H1 (cell line): Measurements from ENCODE around the gene OTP. TPM values are rescaled to one million over a fixed set of nuclear protein-coding genes. Genes with fewer than 3 reads are reported as not detected.

Experiments
- CTCF ChIA-PET: fragments of 300-600 bp; sonication (Branson Sonifier 250); formaldehyde crosslinking; loops from one replicate; lab custom pipeline; 2021; ENCODE audit not compliant: partially characterized antibody; lab: Charles Lee
- POLR2A ChIA-PET: fragments of 300-600 bp; sonication (Branson Sonifier 250); formaldehyde crosslinking; loops from one replicate; lab custom pipeline; 2021; ENCODE audit warnings: inconsistent platforms; ENCODE audit not compliant: partially characterized antibody; lab: Charles Lee
- DNase-seq, 2 experiments: peaks; one replicate each; pipeline versions ENCODE4 v3.0.0 to v3.0.0-alpha.2; 2010 to 2022; ENCODE audit warnings: low spot score in 2 of 2, low read depth in 1 of 2, mixed read lengths in 1 of 2
- FAIRE-seq: peaks from 2 replicates; lab custom pipeline; 2011; peaks lifted over from hg19 to GRCh38; lab: Jason Lieb, UNC
- H2AFZ ChIP-seq: 2 replicates; pipeline ENCODE4 v1.8.1; 2012; ENCODE audit warnings: low read length, inconsistent platforms
- H2AK5ac ChIP-seq: 2 replicates; pipeline ENCODE4 v1.6.1; 2013; ENCODE audit warnings: low read depth, low read length
- H2BK120ac ChIP-seq: replicated peaks from 2 replicates; pipeline ENCODE3; 2013; ENCODE audit warnings: low read depth, low read length, inconsistent platforms
- H2BK12ac ChIP-seq: 2 replicates; pipeline ENCODE4 v1.6.1; 2013; ENCODE audit warnings: low read depth, low read length
- H2BK15ac ChIP-seq: 2 replicates; pipeline ENCODE4 v1.6.1; 2013; ENCODE audit warnings: low read length
- H2BK20ac ChIP-seq: 2 replicates; pipeline ENCODE4 v1.6.1; 2013; ENCODE audit warnings: low read length
- H2BK5ac ChIP-seq: 2 replicates; pipeline ENCODE4 v1.6.1; 2013; ENCODE audit warnings: low read depth, low read length
- H3K14ac ChIP-seq: 2 replicates; pipeline ENCODE4 v1.6.1; 2013; ENCODE audit warnings: inconsistent platforms; ENCODE audit not compliant: insufficient read length
- H3K18ac ChIP-seq: 2 replicates; pipeline ENCODE4 v1.6.1; 2013; ENCODE audit warnings: low read length; ENCODE audit errors: extremely low read depth
- H3K23ac ChIP-seq: 2 replicates; pipeline ENCODE4 v1.6.1; 2013; ENCODE audit warnings: inconsistent platforms; ENCODE audit not compliant: insufficient read length
- H3K23me2 ChIP-seq: 2 replicates; pipeline ENCODE4 v1.6.1; 2013; ENCODE audit warnings: low read depth, low read length
- H3K27ac ChIP-seq: 2 replicates; pipeline ENCODE4 v1.6.1; 2011; ENCODE audit warnings: low read depth, low read length, inconsistent platforms
- H3K27me3 ChIP-seq, 4 experiments: replicated peaks in 1 of 4; 1 replicate in 1 of 4; 2 replicates in 3 of 4; pipeline versions ENCODE4 v1.6.1 to v1.8.1; 2011 to 2013; ENCODE audit warnings: low read length in 3 of 4, mild to moderate bottlenecking in 3 of 4, inconsistent platforms in 2 of 4, mixed read lengths in 2 of 4, moderate library complexity in 1 of 4; ENCODE audit not compliant: control insufficient read depth in 3 of 4, insufficient read depth in 3 of 4; ENCODE audit errors: extremely low read depth in 1 of 4
- H3K36me3 ChIP-seq, 4 experiments: 2 replicates each; pipeline versions ENCODE4 v1.6.1 to v1.8.1; 2011 to 2013; ENCODE audit warnings: mild to moderate bottlenecking in 4 of 4, low read length in 3 of 4, moderate library complexity in 2 of 4, control low read depth in 1 of 4, inconsistent platforms in 1 of 4; ENCODE audit not compliant: insufficient read depth in 4 of 4, control insufficient read depth in 2 of 4
- H3K4ac ChIP-seq: replicated peaks from 2 replicates; pipeline ENCODE3; 2013; ENCODE audit warnings: low read length, low read depth, mixed read lengths, inconsistent platforms; ENCODE audit not compliant: insufficient read length
- H3K4me1 ChIP-seq, 4 experiments: replicated peaks in 1 of 4; 1 replicate in 1 of 4; 2 replicates in 3 of 4; pipeline versions ENCODE4 v1.6.1 to v1.8.1; 2011 to 2013; ENCODE audit warnings: low read length in 3 of 4, inconsistent platforms in 2 of 4, mixed read lengths in 1 of 4; ENCODE audit not compliant: insufficient read depth in 4 of 4, control insufficient read depth in 3 of 4
- H3K4me2 ChIP-seq, 2 experiments: 2 replicates each; pipeline versions ENCODE4 v1.6.1 to v1.8.1; 2011 to 2013; ENCODE audit warnings: low read depth in 2 of 2, low read length in 2 of 2, control low read depth in 1 of 2, inconsistent platforms in 1 of 2, mild to moderate bottlenecking in 1 of 2; ENCODE audit not compliant: insufficient read depth in 1 of 2
- H3K4me3 ChIP-seq, 4 experiments: fragments of 200-600, 300-600 bp in 1 of 4; sonication (generic), shearing (Covaris generic), sonication (Bioruptor Twin) in 1 of 4; 2 replicates each; pipeline versions ENCODE4 v1.5.1 to v1.8.1; 2011 to 2016; ENCODE audit warnings: low read length in 4 of 4, low read depth in 3 of 4, control low read depth in 2 of 4, inconsistent platforms in 2 of 4, mild to moderate bottlenecking in 2 of 4, mixed read lengths in 1 of 4, moderate library complexity in 1 of 4; ENCODE audit not compliant: insufficient read depth in 2 of 4; ENCODE audit errors: extremely low read depth in 1 of 4
- H3K56ac ChIP-seq: replicated peaks from 2 replicates; pipeline ENCODE3; 2013; ENCODE audit warnings: low read depth, mild to moderate bottlenecking, mixed read lengths, low read length, inconsistent platforms; ENCODE audit not compliant: insufficient read length
- H3K79me1 ChIP-seq: 2 replicates; pipeline ENCODE4 v1.6.1; 2013; ENCODE audit warnings: low read depth, low read length, control low read depth
- H3K79me2 ChIP-seq, 2 experiments: 2 replicates each; pipeline versions ENCODE4 v1.6.1 to v1.8.1; 2012 to 2013; ENCODE audit warnings: low read length in 2 of 2, mild to moderate bottlenecking in 2 of 2, inconsistent platforms in 1 of 2; ENCODE audit not compliant: insufficient read depth in 2 of 2, control insufficient read depth in 1 of 2
- H3K9ac ChIP-seq, 4 experiments: replicated peaks in 1 of 4; 1 replicate in 1 of 4; 2 replicates in 3 of 4; pipeline versions ENCODE4 v1.6.1 to v1.8.1; 2011 to 2013; ENCODE audit warnings: low read depth in 3 of 4, low read length in 3 of 4, control low read depth in 2 of 4, mild to moderate bottlenecking in 2 of 4, moderate library complexity in 2 of 4, inconsistent platforms in 1 of 4; ENCODE audit errors: extremely low read depth in 1 of 4
- H3K9me3 ChIP-seq, 2 experiments: 2 replicates each; pipeline versions ENCODE4 v1.6.1 to v1.8.1; 2012 to 2013; ENCODE audit warnings: mild to moderate bottlenecking in 2 of 2, moderate library complexity in 2 of 2, control low read depth in 1 of 2, inconsistent platforms in 1 of 2, low read depth in 1 of 2, low read length in 1 of 2, mixed read lengths in 1 of 2; ENCODE audit not compliant: insufficient read depth in 2 of 2
- H4K20me1 ChIP-seq, 2 experiments: replicated peaks in 1 of 2; 2 replicates each; pipeline versions ENCODE3 to v1.8.1; 2011 to 2013; ENCODE audit warnings: inconsistent platforms in 2 of 2, low read length in 2 of 2, mild to moderate bottlenecking in 1 of 2; ENCODE audit not compliant: insufficient read depth in 2 of 2, control insufficient read depth in 1 of 2
- H4K5ac ChIP-seq: 2 replicates; pipeline ENCODE4 v1.6.1; 2013; ENCODE audit warnings: low read length, low read depth, mixed read lengths, inconsistent platforms; ENCODE audit not compliant: insufficient read length
- H4K8ac ChIP-seq: 2 replicates; pipeline ENCODE4 v1.8.0; 2013; ENCODE audit warnings: mild to moderate bottlenecking, moderate library complexity, low read length, inconsistent platforms; ENCODE audit not compliant: insufficient read depth; ENCODE audit errors: extremely low read depth
- H4K91ac ChIP-seq: replicated peaks from 2 replicates; pipeline ENCODE3; 2013; ENCODE audit warnings: low read length, mixed read lengths, inconsistent platforms; ENCODE audit not compliant: insufficient read length
- EP300 ChIP-seq, 2 experiments: IDR thresholded peaks; 1 replicate in 1 of 2; 2 replicates in 1 of 2; pipeline ENCODE4 v1.6.1; 2011 to 2012; ENCODE audit warnings: low read depth in 2 of 2, low read length in 2 of 2, mild to moderate bottlenecking in 2 of 2, borderline replicate concordance in 1 of 2, inconsistent platforms in 1 of 2, moderate library complexity in 1 of 2
- GABPA ChIP-seq: IDR thresholded peaks from 2 replicates; pipeline ENCODE4 v1.6.1; 2011; ENCODE audit warnings: mild to moderate bottlenecking, low read length, moderate library complexity, borderline replicate concordance; ENCODE audit not compliant: insufficient read depth
- HDAC6 ChIP-seq: IDR thresholded peaks from one replicate; pipeline ENCODE4 v1.7.1; 2012; ENCODE audit warnings: low read depth, mild to moderate bottlenecking, inconsistent platforms, low read length, moderate library complexity
- RBBP5 ChIP-seq: IDR thresholded peaks from 2 replicates; pipeline ENCODE4 v1.7.1; 2012; ENCODE audit warnings: low read depth, mild to moderate bottlenecking, inconsistent platforms, low read length, moderate library complexity, borderline replicate concordance
- SUZ12 ChIP-seq: fragments of 200-600 bp; sonication (generic); IDR thresholded peaks from 2 replicates; pipeline ENCODE4 v1.6.1; 2012; ENCODE audit warnings: mild to moderate bottlenecking, inconsistent platforms, low read length, moderate library complexity, mixed read lengths
- TCF12 ChIP-seq: IDR thresholded peaks from 2 replicates; pipeline ENCODE4 v1.6.1; 2011; ENCODE audit warnings: low read depth, mild to moderate bottlenecking, low read length
- USF2 ChIP-seq: IDR thresholded peaks from 2 replicates; pipeline ENCODE4 v1.6.1; 2011; ENCODE audit warnings: low read length, improper control_type of control experiment
- YY1 ChIP-seq: IDR thresholded peaks from 2 replicates; pipeline ENCODE4 v1.6.1; 2011; ENCODE audit warnings: low read depth, mild to moderate bottlenecking, low read length
- WGBS, 2 experiments: shearing (Covaris generic) in 1 of 2; methylation state at CpG; one replicate each; pipeline versions ENCODE4 v1.1.6 to v1.1.7; 2013 to 2015; ENCODE audit warnings: low lambda C conversion rate in 2 of 2, mixed read lengths in 2 of 2, inconsistent platforms in 1 of 2, low coverage in 1 of 2, missing lambda C conversion rate in 1 of 2; ENCODE audit not compliant: insufficient replicate concordance in 2 of 2, insufficient coverage in 1 of 2, insufficient read length in 1 of 2; ENCODE audit errors: extremely low coverage in 1 of 2, missing lambda C conversion rate in 1 of 2; 5-methylcytosine and 5-hydroxymethylcytosine counted together
- polyA plus RNA-seq, 7 experiments: library from polyadenylated mRNA; depleted of rRNA in 3 of 7; stranded (reverse) in 5 of 7; unstranded in 2 of 7; fragments of >200 nt in 5 of 7; fragments of 200-250 nt in 2 of 7; gene quantifications; 1 replicate in 5 of 7; 2 replicates in 1 of 7; 4 replicates in 1 of 7; pipeline versions ENCODE4 v1.2.1 to v1.2.3, GENCODE V29; 2011 to 2013; ENCODE audit warnings: missing spikeins in 2 of 7, mixed read lengths in 2 of 7
- total RNA-seq: library from RNA; stranded (reverse); fragmentation: NEBNext Ultra II Directional; extraction: Animal tissue kit (Norgen Biotek cat#: 25700); gene quantifications from 2 replicates; pipeline ENCODE4 v1.2.1, GENCODE V29; 2021
- TF ChIP-seq, protein P1 (sequence below), 3 experiments: IDR thresholded peaks; 1 replicate in 2 of 3; 2 replicates in 1 of 3; pipeline versions ENCODE4 v1.5.1 to v1.6.1; 2011; ENCODE audit warnings: low read length in 3 of 3, mild to moderate bottlenecking in 3 of 3, inconsistent platforms in 2 of 3, low read depth in 1 of 3, moderate library complexity in 1 of 3; ENCODE audit not compliant: insufficient read depth in 1 of 3; ENCODE audit errors: control extremely low read depth in 1 of 3

Gene OTP
- total and polyA plus RNA-seq, 2 of the 8 experiments (the other 6 are each of a cell fraction or from before 2014, with no cell fraction given), result not detected

- no peak overlapping the region for H2BK5ac ChIP-seq
- H3K4ac ChIP-seq, result no peak overlapping the region
- H2BK15ac ChIP-seq, result no peak overlapping the region
- no peak overlapping the region for H4K91ac ChIP-seq
- H3K9ac ChIP-seq, result no peak overlapping the region
- no peak overlapping the region for H3K56ac ChIP-seq
- no peak overlapping the region for H2AK5ac ChIP-seq
- FAIRE-seq (no peak), DNase-seq (no peak)
- ChIA-PET POLR2A (interaction anchor here (0.5 to 0.6 kb wide), 2 partner anchors 136 to 391 kb away, joined by 3 read pairs; no protein-coding TSS in a partner anchor), CTCF (interaction anchor here (0.7 to 1.7 kb wide), 3 partner anchors 12 to 109 kb away, joined by 3 read pairs; no protein-coding TSS in a partner anchor)
- H3K4me1 ChIP-seq, result peaks cover 0 to 4% (median 1%) of the 10 kb centered on the region in 4 experiments; a peak in 2 of 7 replicates
- H2BK12ac ChIP-seq, result no peak overlapping the region
- no peaks in the 10 kb centered on the region for H3K79me1 ChIP-seq
- H4K8ac ChIP-seq, result no peak overlapping the region
- H3K18ac ChIP-seq, result no peak overlapping the region
- H2BK20ac ChIP-seq, result no peak overlapping the region
- no peak overlapping the region for H4K5ac ChIP-seq
- no peak overlapping the region for H2BK120ac ChIP-seq
- no peak overlapping the region for H3K14ac ChIP-seq
- H3K4me3 ChIP-seq, result no peak overlapping the region
- no peaks in the 10 kb centered on the region for H3K36me3 ChIP-seq
- H3K23me2 ChIP-seq, result no peaks in the 10 kb centered on the region
- H3K27me3 ChIP-seq, result no peaks in the 10 kb centered on the region; a peak in 1 of 7 replicates
- H3K9me3 ChIP-seq, result no peaks in the 10 kb centered on the region
- H4K20me1 ChIP-seq, result no peaks in the 10 kb centered on the region
- H3K79me2 ChIP-seq, result no peaks in the 10 kb centered on the region
- WGBS, 2 experiments, result 76% methylated on average over 1 of the region's 1 CpG; no CpG with 5 or more reads in 1 of the 2 experiments
- H3K27ac ChIP-seq, result no peak overlapping the region
- no peak overlapping the region for H2AFZ ChIP-seq
- H3K4me2 ChIP-seq, result no peak overlapping the region
- H3K23ac ChIP-seq, result no peak overlapping the region
- no peak for TF ChIP-seq GABPA
- no peak for TF ChIP-seq USF2
- TF ChIP-seq, protein P1, sequence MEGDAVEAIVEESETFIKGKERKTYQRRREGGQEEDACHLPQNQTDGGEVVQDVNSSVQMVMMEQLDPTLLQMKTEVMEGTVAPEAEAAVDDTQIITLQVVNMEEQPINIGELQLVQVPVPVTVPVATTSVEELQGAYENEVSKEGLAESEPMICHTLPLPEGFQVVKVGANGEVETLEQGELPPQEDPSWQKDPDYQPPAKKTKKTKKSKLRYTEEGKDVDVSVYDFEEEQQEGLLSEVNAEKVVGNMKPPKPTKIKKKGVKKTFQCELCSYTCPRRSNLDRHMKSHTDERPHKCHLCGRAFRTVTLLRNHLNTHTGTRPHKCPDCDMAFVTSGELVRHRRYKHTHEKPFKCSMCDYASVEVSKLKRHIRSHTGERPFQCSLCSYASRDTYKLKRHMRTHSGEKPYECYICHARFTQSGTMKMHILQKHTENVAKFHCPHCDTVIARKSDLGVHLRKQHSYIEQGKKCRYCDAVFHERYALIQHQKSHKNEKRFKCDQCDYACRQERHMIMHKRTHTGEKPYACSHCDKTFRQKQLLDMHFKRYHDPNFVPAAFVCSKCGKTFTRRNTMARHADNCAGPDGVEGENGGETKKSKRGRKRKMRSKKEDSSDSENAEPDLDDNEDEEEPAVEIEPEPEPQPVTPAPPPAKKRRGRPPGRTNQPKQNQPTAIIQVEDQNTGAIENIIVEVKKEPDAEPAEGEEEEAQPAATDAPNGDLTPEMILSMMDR (IDR thresholded peaks at IDR 0.05; ENCODE audit: control extremely low read depth in 1 of 3, insufficient read depth in 1 of 3, low read depth in 1 of 3, low read length in 3 of 3), result no peak
- no peak for TF ChIP-seq YY1
- no peak for TF ChIP-seq RBBP5
- no peak for TF ChIP-seq HDAC6
- no peak for TF ChIP-seq SUZ12
- TF ChIP-seq TCF12, result no peak
- TF ChIP-seq EP300 (IDR thresholded peaks at IDR 0.05; ENCODE audit: borderline replicate concordance in 1 of 2, low read depth in 2 of 2, low read length in 2 of 2), result no peak
Observed at GRCh38 chr5:77669677-77670076, 31.2 kb upstream of the OTP start.
